SK-N-SH treated with all-trans-retinoic acid at 6 μM for 48 hours (cell line): ENCODE data around the gene KCNT1.

ENCODE experiments used
- ATAC-seq: fragments of 200-7000 bp; cut with Tn5 transposase; 3 replicates; pipeline ENCODE4 v1.9.1; 2020; ENCODE audit warnings: mild to moderate bottlenecking, moderate library complexity
- ARNTL ChIP-seq: fragments of 450-650 bp; formaldehyde crosslinking; IDR thresholded peaks from 2 replicates; pipeline ENCODE4 v1.5.0; 2020; ENCODE audit warnings: low read depth, mild to moderate bottlenecking, moderate library complexity, borderline replicate concordance
- BACH2 ChIP-seq: fragments of 250-450 bp; sonication (Bioruptor Pico); IDR thresholded peaks from 2 replicates; pipeline ENCODE4 v1.9.0; 2021; ENCODE audit warnings: mild to moderate bottlenecking, borderline replicate concordance
- CSDC2 ChIP-seq: fragments of 250-450 bp; sonication (Bioruptor Pico); IDR thresholded peaks from 2 replicates; pipeline ENCODE4 v1.5.0; 2020; ENCODE audit warnings: mild to moderate bottlenecking, moderate library complexity
- ESRRG ChIP-seq: fragments of 250-450 bp; sonication (Bioruptor Pico); IDR thresholded peaks from 2 replicates; pipeline ENCODE4 v1.6.1; 2021; ENCODE audit warnings: mild to moderate bottlenecking
- GLIS3 ChIP-seq: fragments of 250-450 bp; sonication (Bioruptor Pico); IDR thresholded peaks from 2 replicates; pipeline ENCODE4 v1.5.0; 2020; ENCODE audit warnings: mild to moderate bottlenecking, moderate library complexity
- ISL1 ChIP-seq: fragments of 250-450 bp; sonication (Bioruptor Pico); IDR thresholded peaks from 2 replicates; pipeline ENCODE4 v2.1.2; 2022; ENCODE audit warnings: mild to moderate bottlenecking, moderate library complexity
- OSR1 ChIP-seq: fragments of 250-450 bp; sonication (Bioruptor Pico); IDR thresholded peaks from 2 replicates; pipeline ENCODE4 v1.8.0; 2022; ENCODE audit warnings: moderate library complexity, mild to moderate bottlenecking, inconsistent platforms
- PPARA ChIP-seq: fragments of 250-450 bp; sonication (Bioruptor Pico); IDR thresholded peaks from 2 replicates; pipeline ENCODE4 v1.5.0; 2020; ENCODE audit warnings: mild to moderate bottlenecking, borderline replicate concordance
- RARB ChIP-seq: fragments of 250-450 bp; sonication (Bioruptor Pico); IDR thresholded peaks from 2 replicates; pipeline ENCODE4 v1.8.0; 2021; ENCODE audit warnings: mild to moderate bottlenecking, moderate library complexity
- SNAI2 ChIP-seq: fragments of 250-450 bp; sonication (Bioruptor Pico); IDR thresholded peaks from 2 replicates; pipeline ENCODE4 v1.5.0; 2020; ENCODE audit warnings: mild to moderate bottlenecking, moderate library complexity
- TCF4 ChIP-seq: fragments of 250-450 bp; sonication (Bioruptor Pico); IDR thresholded peaks from 2 replicates; pipeline ENCODE4 v1.8.0; 2021; ENCODE audit warnings: mild to moderate bottlenecking, moderate library complexity, borderline replicate concordance
- TOX ChIP-seq: fragments of 250-450 bp; sonication (Bioruptor Pico); IDR thresholded peaks from 2 replicates; pipeline ENCODE4 v1.8.0; 2021; ENCODE audit warnings: mild to moderate bottlenecking, moderate library complexity, borderline replicate concordance
- ZC3H10 ChIP-seq: fragments of 250-450 bp; sonication (Bioruptor Pico); IDR thresholded peaks from 2 replicates; pipeline ENCODE4 v1.5.1; 2021; ENCODE audit warnings: mild to moderate bottlenecking, moderate library complexity
- ZFP3 ChIP-seq: fragments of 250-450 bp; sonication (Bioruptor Pico); IDR thresholded peaks from 2 replicates; pipeline ENCODE4 v1.5.0; 2020; ENCODE audit warnings: mild to moderate bottlenecking, moderate library complexity
- ZFP30 ChIP-seq: fragments of 450-650 bp; formaldehyde crosslinking; IDR thresholded peaks from 2 replicates; pipeline ENCODE4 v1.5.0; 2022; ENCODE audit warnings: mild to moderate bottlenecking, moderate library complexity
- ZNF565 ChIP-seq: fragments of 450-650 bp; formaldehyde crosslinking; conservative IDR thresholded peaks from 2 replicates; pipeline ENCODE4 v1.5.0; 2020; ENCODE audit warnings: low read depth, mild to moderate bottlenecking, moderate library complexity
- ZNF70 ChIP-seq: fragments of 450-650 bp; formaldehyde crosslinking; IDR thresholded peaks from 2 replicates; pipeline ENCODE4 v1.5.0; 2020; ENCODE audit warnings: mild to moderate bottlenecking, moderate library complexity
- ZNF8 ChIP-seq: fragments of 450-650 bp; formaldehyde crosslinking; IDR thresholded peaks from 2 replicates; pipeline ENCODE4 v1.5.0; 2020; ENCODE audit warnings: mild to moderate bottlenecking, moderate library complexity
- TF ChIP-seq, protein P1 (sequence below): fragments of 250-450 bp; sonication (Bioruptor Pico); IDR thresholded peaks from 2 replicates; pipeline ENCODE4 v1.8.0; 2020; ENCODE audit warnings: mild to moderate bottlenecking, moderate library complexity, borderline replicate concordance
- TF ChIP-seq, protein P2 (sequence below): fragments of 250-450 bp; sonication (Bioruptor Pico); IDR thresholded peaks from 2 replicates; pipeline ENCODE4 v1.8.0; 2021; ENCODE audit warnings: low read depth, mild to moderate bottlenecking, moderate library complexity, borderline replicate concordance
- TF ChIP-seq, protein P3 (sequence below): fragments of 250-450 bp; sonication (Bioruptor Pico); IDR thresholded peaks from 2 replicates; pipeline ENCODE4 v1.5.0; 2020; ENCODE audit warnings: mild to moderate bottlenecking, moderate library complexity
- TF ChIP-seq, protein P4 (sequence below): fragments of 250-450 bp; sonication (Bioruptor Pico); IDR thresholded peaks from 2 replicates; pipeline ENCODE4 v1.5.1; 2021; ENCODE audit warnings: mild to moderate bottlenecking, moderate library complexity
- TF ChIP-seq, protein P5 (sequence below): fragments of 250-450 bp; sonication (Bioruptor Pico); IDR thresholded peaks from 2 replicates; pipeline ENCODE4 v1.5.1; 2020; ENCODE audit warnings: low read depth, mild to moderate bottlenecking, moderate library complexity

KCNT1 gene

DNA sequence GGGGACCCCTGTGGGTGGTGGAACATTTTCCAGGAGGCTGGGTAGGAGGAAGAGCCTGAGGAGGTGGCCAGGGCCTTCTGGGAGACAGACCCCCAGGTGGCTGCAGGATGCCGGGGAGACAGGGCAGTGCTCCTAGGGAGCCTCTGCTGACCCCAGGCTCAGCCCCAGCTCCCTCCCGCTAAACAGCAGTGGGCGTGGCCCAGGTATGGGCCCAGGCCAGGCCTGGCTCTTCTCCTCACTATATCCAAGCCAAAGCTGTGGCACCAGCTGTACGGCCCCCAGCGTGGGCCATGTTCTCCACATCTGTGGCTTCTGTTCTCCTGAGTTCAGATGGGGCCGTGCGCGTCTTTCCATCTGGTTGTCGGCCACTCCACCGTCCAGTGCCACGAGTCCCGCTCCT, 58.5 kb downstream of the KCNT1 start:
- ATAC-seq: no peak
- TF ChIP-seq CSDC2 (CRISPR knock-in tag): no peak
- no peak for TF ChIP-seq GLIS3 (CRISPR knock-in tag)
- TF ChIP-seq ZNF565 (CRISPR knock-in tag): no peak
- no peak for TF ChIP-seq ZFP30 (CRISPR knock-in tag)
- no peak for TF ChIP-seq RARB
- no peak for TF ChIP-seq TOX (CRISPR knock-in tag)
- TF ChIP-seq OSR1 (CRISPR knock-in tag): no peak
- TF ChIP-seq ISL1 (CRISPR knock-in tag): no peak
- TF ChIP-seq, protein P1, sequence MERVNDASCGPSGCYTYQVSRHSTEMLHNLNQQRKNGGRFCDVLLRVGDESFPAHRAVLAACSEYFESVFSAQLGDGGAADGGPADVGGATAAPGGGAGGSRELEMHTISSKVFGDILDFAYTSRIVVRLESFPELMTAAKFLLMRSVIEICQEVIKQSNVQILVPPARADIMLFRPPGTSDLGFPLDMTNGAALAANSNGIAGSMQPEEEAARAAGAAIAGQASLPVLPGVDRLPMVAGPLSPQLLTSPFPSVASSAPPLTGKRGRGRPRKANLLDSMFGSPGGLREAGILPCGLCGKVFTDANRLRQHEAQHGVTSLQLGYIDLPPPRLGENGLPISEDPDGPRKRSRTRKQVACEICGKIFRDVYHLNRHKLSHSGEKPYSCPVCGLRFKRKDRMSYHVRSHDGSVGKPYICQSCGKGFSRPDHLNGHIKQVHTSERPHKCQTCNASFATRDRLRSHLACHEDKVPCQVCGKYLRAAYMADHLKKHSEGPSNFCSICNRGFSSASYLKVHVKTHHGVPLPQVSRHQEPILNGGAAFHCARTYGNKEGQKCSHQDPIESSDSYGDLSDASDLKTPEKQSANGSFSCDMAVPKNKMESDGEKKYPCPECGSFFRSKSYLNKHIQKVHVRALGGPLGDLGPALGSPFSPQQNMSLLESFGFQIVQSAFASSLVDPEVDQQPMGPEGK (CRISPR knock-in tag): no peak

DNA sequence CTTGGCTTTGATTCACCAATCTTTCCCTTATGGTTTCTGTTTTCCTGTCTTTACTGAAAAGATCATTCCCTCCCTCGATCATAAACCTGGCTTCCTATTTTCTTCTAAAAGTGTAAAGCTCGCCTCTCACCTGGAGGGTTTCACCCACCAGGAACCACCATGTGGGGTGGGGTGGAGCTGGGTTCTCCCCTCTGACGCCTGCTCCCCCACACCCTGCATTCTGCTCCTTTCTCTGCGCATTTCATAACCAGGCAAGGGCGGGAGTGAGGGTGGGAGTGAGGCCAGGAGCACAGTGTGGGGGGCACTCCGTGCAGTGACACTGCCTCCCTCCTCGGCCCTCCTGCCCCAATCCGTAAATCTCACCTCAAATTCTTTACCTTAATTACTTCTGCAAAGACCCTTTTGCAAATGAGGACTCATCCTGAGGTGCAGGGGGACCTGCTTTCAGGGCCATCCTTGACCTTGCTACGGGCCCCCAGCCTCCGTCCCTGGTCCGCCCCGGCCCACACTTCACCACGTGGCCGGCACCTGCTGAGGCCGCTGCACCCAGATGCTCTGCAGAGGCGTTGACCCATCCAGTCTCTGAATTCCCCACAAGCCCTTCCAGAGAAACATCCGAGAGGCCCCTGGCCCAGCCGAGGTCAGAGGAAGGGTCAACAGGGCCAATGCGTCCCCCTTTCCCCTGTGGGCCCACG, 59.3 kb downstream of the KCNT1 start:
- ATAC-seq: no peak
- TF ChIP-seq, protein P2, sequence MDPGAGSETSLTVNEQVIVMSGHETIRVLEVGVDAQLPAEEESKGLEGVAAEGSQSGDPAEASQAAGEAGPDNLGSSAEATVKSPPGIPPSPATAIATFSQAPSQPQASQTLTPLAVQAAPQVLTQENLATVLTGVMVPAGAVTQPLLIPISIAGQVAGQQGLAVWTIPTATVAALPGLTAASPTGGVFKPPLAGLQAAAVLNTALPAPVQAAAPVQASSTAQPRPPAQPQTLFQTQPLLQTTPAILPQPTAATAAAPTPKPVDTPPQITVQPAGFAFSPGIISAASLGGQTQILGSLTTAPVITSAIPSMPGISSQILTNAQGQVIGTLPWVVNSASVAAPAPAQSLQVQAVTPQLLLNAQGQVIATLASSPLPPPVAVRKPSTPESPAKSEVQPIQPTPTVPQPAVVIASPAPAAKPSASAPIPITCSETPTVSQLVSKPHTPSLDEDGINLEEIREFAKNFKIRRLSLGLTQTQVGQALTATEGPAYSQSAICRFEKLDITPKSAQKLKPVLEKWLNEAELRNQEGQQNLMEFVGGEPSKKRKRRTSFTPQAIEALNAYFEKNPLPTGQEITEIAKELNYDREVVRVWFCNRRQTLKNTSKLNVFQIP (CRISPR knock-in tag): no peak
- TF ChIP-seq TOX (CRISPR knock-in tag) (no peak), ZNF8 (CRISPR knock-in tag) (no peak), PPARA (no peak), ISL1 (CRISPR knock-in tag) (no peak), BACH2 (CRISPR knock-in tag) (no peak), ZC3H10 (CRISPR knock-in tag) (no peak), ZFP30 (CRISPR knock-in tag) (no peak), ARNTL (CRISPR knock-in tag) (no peak), GLIS3 (CRISPR knock-in tag) (no peak), ESRRG (CRISPR knock-in tag) (no peak), ZFP3 (CRISPR knock-in tag) (no peak), OSR1 (CRISPR knock-in tag) (no peak), ZNF70 (no peak), CSDC2 (CRISPR knock-in tag) (no peak), RARB (no peak), SNAI2 (no peak)
- TF ChIP-seq, protein P3, sequence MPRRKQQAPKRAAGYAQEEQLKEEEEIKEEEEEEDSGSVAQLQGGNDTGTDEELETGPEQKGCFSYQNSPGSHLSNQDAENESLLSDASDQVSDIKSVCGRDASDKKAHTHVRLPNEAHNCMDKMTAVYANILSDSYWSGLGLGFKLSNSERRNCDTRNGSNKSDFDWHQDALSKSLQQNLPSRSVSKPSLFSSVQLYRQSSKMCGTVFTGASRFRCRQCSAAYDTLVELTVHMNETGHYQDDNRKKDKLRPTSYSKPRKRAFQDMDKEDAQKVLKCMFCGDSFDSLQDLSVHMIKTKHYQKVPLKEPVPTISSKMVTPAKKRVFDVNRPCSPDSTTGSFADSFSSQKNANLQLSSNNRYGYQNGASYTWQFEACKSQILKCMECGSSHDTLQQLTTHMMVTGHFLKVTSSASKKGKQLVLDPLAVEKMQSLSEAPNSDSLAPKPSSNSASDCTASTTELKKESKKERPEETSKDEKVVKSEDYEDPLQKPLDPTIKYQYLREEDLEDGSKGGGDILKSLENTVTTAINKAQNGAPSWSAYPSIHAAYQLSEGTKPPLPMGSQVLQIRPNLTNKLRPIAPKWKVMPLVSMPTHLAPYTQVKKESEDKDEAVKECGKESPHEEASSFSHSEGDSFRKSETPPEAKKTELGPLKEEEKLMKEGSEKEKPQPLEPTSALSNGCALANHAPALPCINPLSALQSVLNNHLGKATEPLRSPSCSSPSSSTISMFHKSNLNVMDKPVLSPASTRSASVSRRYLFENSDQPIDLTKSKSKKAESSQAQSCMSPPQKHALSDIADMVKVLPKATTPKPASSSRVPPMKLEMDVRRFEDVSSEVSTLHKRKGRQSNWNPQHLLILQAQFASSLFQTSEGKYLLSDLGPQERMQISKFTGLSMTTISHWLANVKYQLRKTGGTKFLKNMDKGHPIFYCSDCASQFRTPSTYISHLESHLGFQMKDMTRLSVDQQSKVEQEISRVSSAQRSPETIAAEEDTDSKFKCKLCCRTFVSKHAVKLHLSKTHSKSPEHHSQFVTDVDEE (CRISPR knock-in tag): no peak
- TF ChIP-seq, protein P4, sequence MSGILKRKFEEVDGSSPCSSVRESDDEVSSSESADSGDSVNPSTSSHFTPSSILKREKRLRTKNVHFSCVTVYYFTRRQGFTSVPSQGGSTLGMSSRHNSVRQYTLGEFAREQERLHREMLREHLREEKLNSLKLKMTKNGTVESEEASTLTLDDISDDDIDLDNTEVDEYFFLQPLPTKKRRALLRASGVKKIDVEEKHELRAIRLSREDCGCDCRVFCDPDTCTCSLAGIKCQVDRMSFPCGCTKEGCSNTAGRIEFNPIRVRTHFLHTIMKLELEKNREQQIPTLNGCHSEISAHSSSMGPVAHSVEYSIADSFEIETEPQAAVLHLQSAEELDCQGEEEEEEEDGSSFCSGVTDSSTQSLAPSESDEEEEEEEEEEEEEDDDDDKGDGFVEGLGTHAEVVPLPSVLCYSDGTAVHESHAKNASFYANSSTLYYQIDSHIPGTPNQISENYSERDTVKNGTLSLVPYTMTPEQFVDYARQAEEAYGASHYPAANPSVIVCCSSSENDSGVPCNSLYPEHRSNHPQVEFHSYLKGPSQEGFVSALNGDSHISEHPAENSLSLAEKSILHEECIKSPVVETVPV (CRISPR knock-in tag): no peak
- TF ChIP-seq, protein P5, sequence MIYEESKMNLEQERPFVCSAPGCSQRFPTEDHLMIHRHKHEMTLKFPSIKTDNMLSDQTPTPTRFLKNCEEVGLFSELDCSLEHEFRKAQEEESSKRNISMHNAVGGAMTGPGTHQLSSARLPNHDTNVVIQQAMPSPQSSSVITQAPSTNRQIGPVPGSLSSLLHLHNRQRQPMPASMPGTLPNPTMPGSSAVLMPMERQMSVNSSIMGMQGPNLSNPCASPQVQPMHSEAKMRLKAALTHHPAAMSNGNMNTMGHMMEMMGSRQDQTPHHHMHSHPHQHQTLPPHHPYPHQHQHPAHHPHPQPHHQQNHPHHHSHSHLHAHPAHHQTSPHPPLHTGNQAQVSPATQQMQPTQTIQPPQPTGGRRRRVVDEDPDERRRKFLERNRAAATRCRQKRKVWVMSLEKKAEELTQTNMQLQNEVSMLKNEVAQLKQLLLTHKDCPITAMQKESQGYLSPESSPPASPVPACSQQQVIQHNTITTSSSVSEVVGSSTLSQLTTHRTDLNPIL (CRISPR knock-in tag): no peak

DNA sequence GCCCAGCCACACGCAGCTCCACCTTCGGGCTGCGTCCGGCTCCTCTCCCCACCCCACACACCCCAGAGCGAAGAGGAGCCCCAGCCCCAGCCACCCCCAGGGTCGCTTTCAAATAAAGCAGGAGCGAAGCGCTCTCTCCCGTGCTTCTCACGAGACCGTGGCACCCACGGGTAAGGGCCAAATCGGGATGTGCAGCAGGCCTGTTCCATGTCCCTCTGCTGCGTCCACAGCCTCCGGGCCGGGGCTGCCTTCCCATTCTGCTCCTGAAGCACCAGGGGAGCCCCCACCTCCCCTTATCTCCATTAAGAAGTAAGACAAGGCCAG, 59.8 kb downstream of the KCNT1 start:
- ATAC-seq: no peak
- TF ChIP-seq, protein P5 (CRISPR knock-in tag): no peak
- no peak for TF ChIP-seq ZFP3 (CRISPR knock-in tag)
- no peak for TF ChIP-seq ZNF8 (CRISPR knock-in tag)
- no peak for TF ChIP-seq SNAI2
- no peak for TF ChIP-seq TCF4 (CRISPR knock-in tag)
- TF ChIP-seq, protein P1 (CRISPR knock-in tag): no peak
- TF ChIP-seq ESRRG (CRISPR knock-in tag): no peak
